Neuronal stem cell (in vitro differentiated cells): ENCODE measurements around the gene SPOCK1.

ENCODE experiments used
- DNase-seq: peaks from one replicate; pipeline ENCODE4 v3.0.0-alpha.2; 2013; ENCODE audit warnings: low spot score
- H2AFZ ChIP-seq: one replicate; pipeline ENCODE4 v1.6.1; 2013; ENCODE audit warnings: mild to moderate bottlenecking, low read length, inconsistent platforms
- H2AK5ac ChIP-seq: 2 replicates; pipeline ENCODE4 v1.6.1; 2013; ENCODE audit warnings: low read depth, mild to moderate bottlenecking, inconsistent platforms, low read length, moderate library complexity, mixed read lengths
- H2BK120ac ChIP-seq: 2 replicates; pipeline ENCODE4 v1.6.1; 2013; ENCODE audit warnings: low read depth, mild to moderate bottlenecking, inconsistent platforms, low read length, moderate library complexity, mixed read lengths
- H2BK12ac ChIP-seq: one replicate; pipeline ENCODE4 v1.6.1; 2013; ENCODE audit warnings: low read length, inconsistent platforms
- H2BK15ac ChIP-seq: 2 replicates; pipeline ENCODE4 v1.6.1; 2013; ENCODE audit warnings: mild to moderate bottlenecking, low read length, inconsistent platforms, mixed read lengths
- H2BK5ac ChIP-seq: one replicate; pipeline ENCODE4 v1.6.1; 2013; ENCODE audit warnings: inconsistent platforms, mild to moderate bottlenecking, low read length, moderate library complexity
- H3K14ac ChIP-seq: one replicate; pipeline ENCODE4 v1.6.1; 2013; ENCODE audit warnings: low read length, inconsistent platforms
- H3K18ac ChIP-seq: 2 replicates; pipeline ENCODE4 v1.6.1; 2013; ENCODE audit warnings: low read length, inconsistent platforms
- H3K23ac ChIP-seq: 2 replicates; pipeline ENCODE4 v1.6.1; 2013; ENCODE audit warnings: low read depth, mild to moderate bottlenecking, mixed read lengths, low read length, inconsistent platforms; ENCODE audit not compliant: poor library complexity
- H3K27ac ChIP-seq: replicated peaks from 3 replicates; pipeline ENCODE4 v1.5.1; 2013; ENCODE audit warnings: low read length, inconsistent platforms
- H3K27me3 ChIP-seq, 3 experiments: 2 replicates each; pipeline ENCODE4 v1.6.1; 2013; ENCODE audit warnings: low read length in 3 of 3, mild to moderate bottlenecking in 2 of 3, inconsistent platforms in 1 of 3, low read depth in 1 of 3, mixed read lengths in 1 of 3, moderate library complexity in 1 of 3; ENCODE audit not compliant: control insufficient read depth in 3 of 3, insufficient read depth in 3 of 3
- H3K36me3 ChIP-seq, 2 donors: replicated peaks in 1 of 2; 2 replicates each; pipeline ENCODE4 v1.6.1; 2013; ENCODE audit warnings: low read length in 2 of 2; ENCODE audit not compliant: control insufficient read depth in 2 of 2, insufficient read depth in 2 of 2
- H3K4ac ChIP-seq: 2 replicates; pipeline ENCODE4 v1.6.1; 2013; ENCODE audit warnings: inconsistent platforms, mild to moderate bottlenecking, low read length, moderate library complexity
- H3K4me1 ChIP-seq, 2 donors: 1 replicate in 1 of 2; 2 replicates in 1 of 2; pipeline ENCODE4 v1.6.1; 2013; ENCODE audit warnings: low read length in 2 of 2, low read depth in 1 of 2; ENCODE audit not compliant: control insufficient read depth in 2 of 2, insufficient read depth in 1 of 2
- H3K4me2 ChIP-seq: one replicate; pipeline ENCODE4 v1.6.1; 2013; ENCODE audit warnings: mild to moderate bottlenecking, low read length, inconsistent platforms; ENCODE audit not compliant: insufficient read depth, poor library complexity, severe bottlenecking
- H3K4me3 ChIP-seq, 2 donors: 2 replicates each; pipeline ENCODE4 v1.5.1; 2013; ENCODE audit warnings: low read length in 2 of 2, mild to moderate bottlenecking in 2 of 2, inconsistent platforms in 1 of 2, moderate library complexity in 1 of 2
- H3K79me1 ChIP-seq: one replicate; pipeline ENCODE4 v1.6.1; 2013; ENCODE audit warnings: low read depth, mild to moderate bottlenecking, inconsistent platforms, low read length, moderate library complexity
- H3K9ac ChIP-seq: one replicate; pipeline ENCODE4 v1.6.1; 2013; ENCODE audit warnings: mild to moderate bottlenecking, low read depth, low read length, inconsistent platforms; ENCODE audit not compliant: poor library complexity
- H3K9me3 ChIP-seq, 2 donors: replicated peaks in 1 of 2; 2 replicates each; pipeline versions ENCODE3 to v1.6.1; 2013; ENCODE audit warnings: low read length in 2 of 2, mild to moderate bottlenecking in 2 of 2, inconsistent platforms in 1 of 2, low read depth in 1 of 2, mixed read lengths in 1 of 2, moderate library complexity in 1 of 2; ENCODE audit not compliant: control insufficient read depth in 2 of 2, insufficient read depth in 1 of 2
- H4K8ac ChIP-seq: one replicate; pipeline ENCODE4 v1.6.1; 2013; ENCODE audit warnings: low read depth, mild to moderate bottlenecking, inconsistent platforms, low read length, moderate library complexity
- H4K91ac ChIP-seq: one replicate; pipeline ENCODE4 v1.6.1; 2013; ENCODE audit warnings: low read length, low read depth, mild to moderate bottlenecking, inconsistent platforms; ENCODE audit not compliant: poor library complexity
- WGBS, 2 donors: extraction: QIAGEN DNeasy Blood & Tissue Kit; methylation state at CpG; one replicate each; pipeline ENCODE4 v1.1.7; 2013; ENCODE audit warnings: missing lambda C conversion rate in 2 of 2, mixed read lengths in 1 of 2; ENCODE audit not compliant: insufficient read length in 2 of 2, insufficient replicate concordance in 1 of 2; ENCODE audit errors: extremely low coverage in 2 of 2; 5-methylcytosine and 5-hydroxymethylcytosine counted together

Gene SPOCK1

GRCh38 chr5:137073189-137073588, 425.9 kb downstream of the SPOCK1 start:
- Histone ChIP-seq H4K91ac (no peak overlapping the region), H3K18ac (no peak overlapping the region), H2BK5ac (no peak overlapping the region), H3K23ac (no peak overlapping the region), H3K36me3 (no peaks in the 10 kb centered on the region), H3K4ac (no peak overlapping the region), H3K79me1 (no peaks in the 10 kb centered on the region), H2AK5ac (no peak overlapping the region), H2AFZ (no peak overlapping the region), H3K27ac (no peak overlapping the region), H3K4me2 (no peak overlapping the region), H2BK12ac (no peak overlapping the region), H3K27me3 (no peaks in the 10 kb centered on the region), H3K9ac (no peak overlapping the region), H3K9me3 (peaks cover 0 to 6% of the 10 kb centered on the region in 2 donors), H3K4me3 (no peak overlapping the region), H3K14ac (no peak overlapping the region), H3K4me1 (peaks cover 0 to 3% of the 10 kb centered on the region in 2 donors), H2BK15ac (no peak overlapping the region), H4K8ac (no peak overlapping the region), H2BK120ac (no peak overlapping the region)
- DNase-seq, result no peak
- no CpG with 5 or more reads among the region's 3 CpGs for WGBS, 2 donors

DNA sequence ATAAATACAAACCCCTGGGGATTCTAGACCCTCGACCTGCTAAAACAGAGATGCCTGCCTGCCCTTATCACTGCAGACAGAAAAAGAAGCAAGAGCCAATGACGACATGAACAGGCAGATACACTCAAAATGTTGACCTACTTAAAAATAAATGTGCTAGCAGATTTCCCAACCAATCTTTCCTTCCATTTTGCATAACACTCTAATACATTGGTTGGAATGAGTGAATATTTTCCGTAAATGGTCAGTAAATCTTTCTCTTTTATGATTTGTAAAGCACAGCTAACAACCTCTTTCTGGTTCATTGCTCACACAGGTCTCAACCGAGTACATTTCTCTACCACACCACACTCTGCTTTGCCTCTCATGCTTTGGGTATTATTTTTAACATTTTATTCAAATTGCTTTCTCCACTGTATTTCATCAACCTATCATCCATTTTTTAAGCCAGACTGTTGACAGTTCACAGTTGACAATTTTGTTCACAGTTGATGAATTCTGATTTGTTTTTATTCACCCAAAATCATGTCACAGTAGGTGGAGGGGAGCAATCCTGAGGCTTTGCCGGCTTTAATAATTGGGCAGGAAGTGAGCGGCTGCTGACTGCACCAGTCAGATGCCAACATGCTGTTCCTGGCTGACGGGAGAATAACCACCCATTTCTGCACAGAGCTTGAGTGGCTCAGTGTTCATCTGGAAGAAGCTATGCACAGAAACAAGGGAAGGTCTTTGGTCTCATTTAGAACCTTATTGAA, 426.6 kb downstream of the SPOCK1 start:
- no CpG with 5 or more reads among the region's 7 CpGs for WGBS, 2 donors
- no peak overlapping the region for H3K27ac ChIP-seq
- no peaks in the 10 kb centered on the region for H3K36me3 ChIP-seq
- no peaks in the 10 kb centered on the region for H3K27me3 ChIP-seq
- H2BK120ac ChIP-seq, result no peak overlapping the region
- peaks cover 0 to 6% of the 10 kb centered on the region in 2 donors for H3K9me3 ChIP-seq
- H4K91ac ChIP-seq, result no peak overlapping the region
- H3K18ac ChIP-seq, result no peak overlapping the region
- no peak for DNase-seq
- no peak overlapping the region for H3K14ac ChIP-seq
- H2BK12ac ChIP-seq, result no peak overlapping the region
- H3K4me3 ChIP-seq, result no peak overlapping the region
- H2AK5ac ChIP-seq, result no peak overlapping the region
- no peak overlapping the region for H3K4me2 ChIP-seq
- H3K79me1 ChIP-seq, result no peaks in the 10 kb centered on the region
- no peak overlapping the region for H2BK5ac ChIP-seq
- no peak overlapping the region for H2BK15ac ChIP-seq
- no peak overlapping the region for H3K9ac ChIP-seq
- no peak overlapping the region for H2AFZ ChIP-seq
- no peak overlapping the region for H4K8ac ChIP-seq
- peaks cover 0 to 5% of the 10 kb centered on the region in 2 donors for H3K4me1 ChIP-seq
- no peak overlapping the region for H3K4ac ChIP-seq
- H3K23ac ChIP-seq, result no peak overlapping the region

DNA sequence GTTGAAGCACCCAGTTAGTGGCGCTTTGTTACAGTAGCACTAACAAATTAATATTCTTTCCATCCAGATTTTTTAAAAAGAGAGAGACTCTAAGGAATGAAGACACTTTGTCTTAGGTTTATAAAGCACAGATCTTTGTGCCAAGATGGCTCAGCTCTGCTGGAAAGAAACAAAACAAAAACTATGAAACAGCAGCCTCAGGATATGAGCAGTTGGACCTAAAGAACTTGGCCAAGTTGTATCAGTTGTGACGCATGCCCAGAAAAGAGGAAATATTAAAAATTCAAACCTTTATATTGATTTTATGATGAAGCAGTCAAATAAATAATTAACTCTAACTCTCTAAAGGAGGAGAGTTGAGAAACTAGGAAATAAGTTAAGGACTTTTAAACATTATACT, 427.2 kb downstream of the SPOCK1 start:
- no peak for DNase-seq
- Histone ChIP-seq H4K8ac (no peak overlapping the region), H3K18ac (no peak overlapping the region), H2AK5ac (no peak overlapping the region), H3K4me1 (peaks cover 0 to 6% of the 10 kb centered on the region in 2 donors), H4K91ac (no peak overlapping the region), H3K9me3 (peaks cover 0 to 6% of the 10 kb centered on the region in 2 donors), H3K4me2 (no peak overlapping the region), H3K36me3 (no peaks in the 10 kb centered on the region), H2BK12ac (no peak overlapping the region), H3K14ac (no peak overlapping the region), H2BK120ac (no peak overlapping the region), H3K4ac (no peak overlapping the region), H3K27me3 (no peaks in the 10 kb centered on the region), H2BK5ac (no peak overlapping the region), H3K79me1 (no peaks in the 10 kb centered on the region), H3K23ac (no peak overlapping the region), H2BK15ac (no peak overlapping the region), H3K9ac (no peak overlapping the region), H3K27ac (no peak overlapping the region), H2AFZ (no peak overlapping the region), H3K4me3 (no peak overlapping the region)
- no CpG with 5 or more reads among the region's 2 CpGs for WGBS, 2 donors

- H3K79me1 ChIP-seq, result no peaks in the 10 kb centered on the region
- no peak overlapping the region for H3K27ac ChIP-seq
- no CpG with 5 or more reads among the region's 3 CpGs for WGBS, 2 donors
- H3K9me3 ChIP-seq, result peaks cover 0 to 6% of the 10 kb centered on the region in 2 donors
- no peaks in the 10 kb centered on the region for H3K36me3 ChIP-seq
- no peak overlapping the region for H3K23ac ChIP-seq
- DNase-seq, result no peak
- H4K8ac ChIP-seq, result no peak overlapping the region
- H3K4ac ChIP-seq, result no peak overlapping the region
- H3K18ac ChIP-seq, result no peak overlapping the region
- no peak overlapping the region for H2AK5ac ChIP-seq
- no peak overlapping the region for H2BK5ac ChIP-seq
- peaks cover 0 to 6% of the 10 kb centered on the region in 2 donors for H3K4me1 ChIP-seq
- no peak overlapping the region for H3K14ac ChIP-seq
- H2BK12ac ChIP-seq, result no peak overlapping the region
- H3K27me3 ChIP-seq, result no peaks in the 10 kb centered on the region
- no peak overlapping the region for H2BK15ac ChIP-seq
- H3K4me3 ChIP-seq, result no peak overlapping the region
- no peak overlapping the region for H2AFZ ChIP-seq
- H4K91ac ChIP-seq, result no peak overlapping the region
- H3K9ac ChIP-seq, result no peak overlapping the region
- no peak overlapping the region for H2BK120ac ChIP-seq
- H3K4me2 ChIP-seq, result no peak overlapping the region
Observed at GRCh38 chr5:137071526-137071925, 427.6 kb downstream of the SPOCK1 start.
